ENCODE results near the gene CLIP3.

GRCh38 chr19:35983177-35983576 lies 49.5 kb downstream of the CLIP3 start:
- TF ChIP-seq CTCF (IDR thresholded peaks at IDR 0.05) (no peak), POLR2A (IDR thresholded peaks at IDR 0.05) (no peak)

Measured in heart left ventricle (tissue), 13 donors.